Measurements from ENCODE around the gene PTPRG. TPM values are rescaled to one million over a fixed set of nuclear protein-coding genes. Genes with fewer than 3 reads are reported as not detected.

PTPRG gene
- total RNA-seq, 1 experiment from 2014 or later, result 69.3 TPM

GRCh38 chr3:61628636-61629035 is 67.3 kb downstream of the PTPRG start:
- Histone ChIP-seq H3K23me2 (ENCODE audit: insufficient read length, low read depth, low read length, poor library complexity, severe bottlenecking) (no peaks in the 10 kb centered on the region), H2BK12ac (ENCODE audit: insufficient read length, low read depth, low read length) (no peak overlapping the region), H4K20me1 (ENCODE audit: control insufficient read depth, insufficient read depth, insufficient read length) (no peaks in the 10 kb centered on the region), H2AFZ (ENCODE audit: low read length) (no peak overlapping the region), H3K9me3 (ENCODE audit: control insufficient read depth, low read depth, low read length) (no peaks in the 10 kb centered on the region), H3K9ac (ENCODE audit: extremely low read depth, insufficient read length, low read length) (no peak overlapping the region), H4K8ac (replicated peaks; ENCODE audit: insufficient read length, low read depth, low read length) (no peak overlapping the region), H3T11ph (ENCODE audit: low read length) (no peak overlapping the region), H2BK15ac (ENCODE audit: low read depth, low read length) (no peak overlapping the region), H3K14ac (ENCODE audit: insufficient read depth, low read length) (no peak overlapping the region), H2BK20ac (ENCODE audit: low read depth, low read length, poor library complexity, severe bottlenecking) (no peak overlapping the region), H4K91ac (ENCODE audit: insufficient read length, low read depth, low read length) (no peak overlapping the region), H3K4ac (ENCODE audit: low read depth, low read length) (no peak overlapping the region), H3K4me2 (ENCODE audit: insufficient read depth, insufficient read length, low read length) (no peak overlapping the region), H3K56ac (ENCODE audit: insufficient read length, low read depth, low read length) (no peak overlapping the region), H2BK5ac (ENCODE audit: insufficient read length, low read length) (no peak overlapping the region), H2AK5ac (ENCODE audit: insufficient read length, low read length) (no peak overlapping the region), H3K23ac (ENCODE audit: insufficient read length, low read depth, low read length) (no peak overlapping the region), H3K18ac (ENCODE audit: insufficient read length, low read depth, low read length) (no peak overlapping the region), H3K27ac (ENCODE audit: insufficient read length, low read depth, low read length) (no peak overlapping the region), H3K4me1 (ENCODE audit: insufficient read depth, low read length) (peaks cover 11% of the 10 kb centered on the region), H2BK120ac (ENCODE audit: low read depth, low read length, poor library complexity, severe bottlenecking) (no peak overlapping the region), H3K79me1 (ENCODE audit: insufficient read depth, low read depth, low read length, poor library complexity, severe bottlenecking) (peaks cover 13% of the 10 kb centered on the region), H3K79me2 (ENCODE audit: insufficient read depth, low read length) (peaks cover 54% of the 10 kb centered on the region), H4K5ac (ENCODE audit: insufficient read length, low read depth, low read length) (no peak overlapping the region), H3K27me3 (ENCODE audit: insufficient read depth, low read length) (no peaks in the 10 kb centered on the region)
- WGBS (ENCODE audit: extremely low coverage, insufficient read length, low lambda C conversion rate), result no CpG with 5 or more reads among the region's 3 CpGs
- H3K27me3 Mint-ChIP-seq (ENCODE audit: low read depth), result no peaks in the 10 kb centered on the region
- no peak overlapping the region for H3K4me3 Mint-ChIP-seq
- peak overlapping the region in 1 of 3 experiments; percentile 33; a peak in 2 of 7 replicates for H3K27ac Mint-ChIP-seq
- peaks cover 4 to 9% of the 10 kb centered on the region in 2 experiments; a peak in 4 of 5 replicates for H3K9me3 Mint-ChIP-seq
- H3K4me1 Mint-ChIP-seq, result peaks cover 58 to 64% of the 10 kb centered on the region in 2 experiments
- H3K36me3 Mint-ChIP-seq (ENCODE audit: insufficient read depth in 1 of 3, low read depth in 3 of 3), result peaks cover 19 to 31% (median 20%) of the 10 kb centered on the region in 3 experiments
- no peak for TF ChIP-seq CTCF (conservative IDR thresholded peaks at IDR 0.05)
- DNase-seq, result no peak
